Stimulated activated CD4-positive, alpha-beta T cell treated with anti-CD3 and anti-CD28 coated beads, Interleukin-4, amount 100 ng/mL, for 4 hours (primary cell): ENCODE measurements around the gene ZNF292.
"Not testable (repeated sequence)": the region's sequence is repeated elsewhere in the genome, so short reads cannot be mapped to it uniquely, and the experiment has no call there.

Experiments used
- DNase-seq, 2 experiments: peaks; one replicate each; pipeline ENCODE4 v3.0.0-alpha.2; 2020

Gene ZNF292

GRCh38 chr6:87282743-87283142 lies 127.4 kb downstream of the ZNF292 start:
- DNase-seq = no peak

GRCh38 chr6:87283461-87283860 lies 128.1 kb downstream of the ZNF292 start:
- no peak for DNase-seq

- no peak for DNase-seq
These were observed 131.9 kb downstream of the ZNF292 start for GRCh38 chr6:87287251-87287650.

DNA sequence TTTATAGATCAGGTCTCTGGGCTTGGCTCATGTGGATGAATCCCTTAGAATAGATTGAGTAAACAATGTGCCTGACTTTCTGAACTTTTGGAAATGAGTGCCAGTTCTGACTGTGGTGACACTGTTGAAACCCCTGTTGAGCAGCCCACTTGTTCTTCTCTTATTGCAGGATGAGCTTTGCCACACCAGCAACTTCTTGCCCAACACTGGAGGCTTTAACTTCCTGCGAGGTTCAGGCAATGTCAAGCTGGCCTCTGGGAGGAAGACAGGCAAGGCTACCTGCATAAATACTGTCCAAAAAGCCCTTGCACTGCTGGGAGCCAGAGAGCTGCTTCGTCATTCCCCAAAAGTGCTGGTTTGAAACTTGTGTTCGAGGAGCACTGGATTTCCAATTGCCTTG lies 134.2 kb downstream of the ZNF292 start:
- DNase-seq = no peak

GRCh38 chr6:87291883-87292282 lies 136.5 kb downstream of the ZNF292 start:
- no peak for DNase-seq

- no peak for DNase-seq
These were observed 138.2 kb downstream of the ZNF292 start for GRCh38 chr6:87293526-87293925.

DNA sequence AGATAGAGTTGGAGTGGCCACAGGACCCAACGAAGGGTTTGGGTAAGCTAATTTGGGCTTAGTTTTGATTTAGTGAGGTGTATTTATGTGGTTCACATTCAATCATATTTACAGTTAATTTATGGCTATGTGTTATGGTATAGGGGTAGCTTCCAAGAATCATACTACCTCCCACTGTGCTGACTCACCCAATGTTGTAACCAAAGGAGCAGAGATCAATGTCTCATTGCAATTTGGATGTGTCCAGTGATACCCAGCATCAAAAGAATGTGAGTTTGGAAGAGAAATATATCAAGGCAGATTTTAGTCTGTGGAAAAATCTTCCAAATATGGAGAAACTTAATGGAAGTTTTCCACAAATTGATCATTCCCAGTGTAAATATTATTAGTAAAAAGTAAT lies 141.8 kb downstream of the ZNF292 start:
- DNase-seq = no peak

DNA sequence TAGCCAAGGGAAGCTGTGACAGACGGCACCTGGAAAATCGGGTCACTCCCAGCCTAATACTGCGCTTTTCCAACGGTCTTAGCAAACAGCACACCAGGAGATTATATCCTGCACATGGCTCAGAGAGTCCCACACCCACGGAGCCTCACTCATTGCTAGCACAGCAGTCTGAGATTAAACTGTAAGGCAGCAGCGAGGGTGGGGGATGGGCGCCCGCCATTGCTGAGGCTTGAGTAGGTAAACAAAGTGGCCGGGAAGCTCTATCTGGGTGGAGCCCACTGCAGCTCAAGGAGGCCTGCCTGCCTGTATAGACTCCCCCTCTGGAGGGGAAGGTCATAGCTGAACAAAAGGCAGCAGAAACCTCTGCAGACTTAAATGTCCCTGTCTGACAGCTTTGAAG lies 145.9 kb downstream of the ZNF292 start:
- DNase-seq = not testable (repeated sequence)

DNA sequence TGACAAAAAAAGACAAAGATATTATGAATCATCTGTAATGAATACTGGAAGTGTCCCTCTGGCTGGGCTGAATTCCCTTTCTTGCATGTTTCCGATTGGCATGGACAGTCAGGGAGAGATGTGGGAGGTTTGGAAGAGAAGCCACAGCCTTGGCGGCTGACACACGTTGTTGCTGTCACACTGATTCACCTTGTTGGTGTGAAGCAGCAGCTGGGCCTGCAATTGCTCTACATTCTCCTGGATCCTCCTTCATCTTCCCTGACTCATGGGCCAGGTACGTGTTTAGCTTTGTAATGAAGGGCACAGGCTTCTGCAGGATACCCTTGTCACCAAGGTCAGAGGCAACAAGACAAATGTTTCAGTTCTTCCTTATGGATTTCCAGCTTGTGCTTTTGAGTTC lies 153.6 kb downstream of the ZNF292 start:
- DNase-seq = no peak

DNA sequence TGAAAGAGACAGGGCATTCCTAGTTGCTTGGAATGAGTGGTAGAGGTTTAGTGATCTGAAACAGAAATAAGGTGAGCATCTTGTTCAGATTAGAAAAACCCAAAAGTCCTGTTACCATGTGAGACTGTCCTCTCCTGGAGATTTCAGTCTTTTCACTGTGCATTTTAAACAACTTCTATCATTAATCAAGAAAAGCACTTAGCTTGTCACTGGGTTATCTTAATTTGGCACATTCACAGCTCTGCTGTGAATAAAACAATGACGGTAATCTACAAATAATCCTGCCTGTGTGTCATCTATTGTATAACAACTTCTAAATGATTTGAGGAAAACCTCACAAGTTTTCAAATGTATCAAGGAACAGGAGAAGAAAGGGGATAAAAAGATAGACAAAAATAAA lies 157.5 kb downstream of the ZNF292 start:
- no peak for DNase-seq
